Measurements from ENCODE around the gene TMPRSS3. TPM values are rescaled to one million over a fixed set of nuclear protein-coding genes. Genes with fewer than 3 reads are reported as not detected.

The TMPRSS3 gene
- total RNA-seq, 2 experiments from 2014 or later: 9.9 to 10.1 TPM

GRCh38 chr21:42348762-42349161 lies 47.1 kb downstream of the TMPRSS3 start:
- ChIA-PET POLR2A (interaction anchor here (0.5 kb wide), 1 partner anchor 12 kb away, joined by 3 read pairs; no protein-coding TSS in a partner anchor), CTCF (interaction anchor here (1.3 to 1.6 kb wide), 2 partner anchors 9 to 13 kb away, joined by 3 to 5 read pairs; no protein-coding TSS in a partner anchor)
- DNase-seq (no peak), ATAC-seq (no peak)
- H3K36me3 Mint-ChIP-seq (ENCODE audit: low read depth): no peaks in the 10 kb centered on the region
- no peaks in the 10 kb centered on the region for H3K4me1 Mint-ChIP-seq (ENCODE audit: low read depth)
- no peaks in the 10 kb centered on the region for H3K27me3 Mint-ChIP-seq (ENCODE audit: low read depth)
- no peak overlapping the region for H3K4me3 Mint-ChIP-seq
- H3K27ac Mint-ChIP-seq: no peak overlapping the region
- no peaks in the 10 kb centered on the region for H3K9me3 Mint-ChIP-seq (ENCODE audit: insufficient read depth)

GRCh38 chr21:42347601-42348327 lies 48.1 kb downstream of the TMPRSS3 start:
- Mint-ChIP-seq H3K27me3 (ENCODE audit: low read depth) (no peaks in the 10 kb centered on the region), H3K36me3 (ENCODE audit: low read depth) (no peaks in the 10 kb centered on the region), H3K4me1 (ENCODE audit: low read depth) (no peaks in the 10 kb centered on the region), H3K4me3 (no peak overlapping the region), H3K27ac (no peak overlapping the region), H3K9me3 (ENCODE audit: insufficient read depth) (no peaks in the 10 kb centered on the region)
- ATAC-seq: no peak
- no peak for DNase-seq
- ChIA-PET POLR2A (no interaction called here), CTCF (no interaction called here)

GRCh38 chr21:42346866-42347600 lies 48.8 kb downstream of the TMPRSS3 start:
- ATAC-seq (no peak), DNase-seq (no peak)
- no peak overlapping the region for H3K4me3 Mint-ChIP-seq
- H3K9me3 Mint-ChIP-seq (ENCODE audit: insufficient read depth): no peaks in the 10 kb centered on the region
- H3K36me3 Mint-ChIP-seq (ENCODE audit: low read depth): no peaks in the 10 kb centered on the region
- ChIA-PET CTCF (no interaction called here), POLR2A (no interaction called here)
- H3K27me3 Mint-ChIP-seq (ENCODE audit: low read depth): no peaks in the 10 kb centered on the region
- no peak overlapping the region for H3K27ac Mint-ChIP-seq
- H3K4me1 Mint-ChIP-seq (ENCODE audit: low read depth): no peaks in the 10 kb centered on the region

GRCh38 chr21:42346441-42346840 lies 49.4 kb downstream of the TMPRSS3 start:
- H3K4me3 Mint-ChIP-seq: no peak overlapping the region
- no peak overlapping the region for H3K27ac Mint-ChIP-seq
- H3K4me1 Mint-ChIP-seq (ENCODE audit: low read depth): no peaks in the 10 kb centered on the region
- CTCF ChIA-PET: no interaction called here
- POLR2A ChIA-PET: no interaction called here
- H3K9me3 Mint-ChIP-seq (ENCODE audit: insufficient read depth): no peaks in the 10 kb centered on the region
- H3K27me3 Mint-ChIP-seq (ENCODE audit: low read depth): no peaks in the 10 kb centered on the region
- no peak for DNase-seq
- no peak for ATAC-seq
- no peaks in the 10 kb centered on the region for H3K36me3 Mint-ChIP-seq (ENCODE audit: low read depth)

GRCh38 chr21:42344631-42345030 lies 51.2 kb downstream of the TMPRSS3 start:
- Mint-ChIP-seq H3K36me3 (ENCODE audit: low read depth) (no peaks in the 10 kb centered on the region), H3K4me3 (no peak overlapping the region), H3K27me3 (ENCODE audit: low read depth) (no peaks in the 10 kb centered on the region), H3K4me1 (ENCODE audit: low read depth) (no peaks in the 10 kb centered on the region), H3K27ac (no peak overlapping the region), H3K9me3 (ENCODE audit: insufficient read depth) (no peaks in the 10 kb centered on the region)
- ChIA-PET POLR2A (no interaction called here), CTCF (interaction anchor here (0.8 kb wide), 1 partner anchor 34 kb away, joined by 4 read pairs; no protein-coding TSS in a partner anchor)
- DNase-seq: no peak
- ATAC-seq: no peak

- Mint-ChIP-seq H3K27ac (no peak overlapping the region), H3K9me3 (ENCODE audit: insufficient read depth) (no peaks in the 10 kb centered on the region), H3K36me3 (ENCODE audit: low read depth) (no peaks in the 10 kb centered on the region), H3K4me3 (no peak overlapping the region), H3K27me3 (ENCODE audit: low read depth) (no peaks in the 10 kb centered on the region), H3K4me1 (ENCODE audit: low read depth) (no peaks in the 10 kb centered on the region)
- DNase-seq (no peak), ATAC-seq (no peak)
- CTCF ChIA-PET: interaction anchor here (0.8 kb wide), 1 partner anchor 34 kb away, joined by 4 read pairs; no protein-coding TSS in a partner anchor
- POLR2A ChIA-PET: no interaction called here
These were observed 51.8 kb downstream of the TMPRSS3 start for GRCh38 chr21:42343963-42344510.

- H3K4me3 Mint-ChIP-seq: no peak overlapping the region
- H3K36me3 Mint-ChIP-seq (ENCODE audit: low read depth): no peaks in the 10 kb centered on the region
- H3K4me1 Mint-ChIP-seq (ENCODE audit: low read depth): no peaks in the 10 kb centered on the region
- CTCF ChIA-PET: interaction anchor here (0.9 kb wide), 1 partner anchor 106 kb away, joined by 3 read pairs; no protein-coding TSS in a partner anchor
- POLR2A ChIA-PET: no interaction called here
- H3K27ac Mint-ChIP-seq: no peak overlapping the region
- H3K9me3 Mint-ChIP-seq (ENCODE audit: insufficient read depth): no peaks in the 10 kb centered on the region
- ATAC-seq (no peak), DNase-seq (no peak)
- no peaks in the 10 kb centered on the region for H3K27me3 Mint-ChIP-seq (ENCODE audit: low read depth)
These were observed 52.3 kb downstream of the TMPRSS3 start for GRCh38 chr21:42343556-42343955.

- no peak for DNase-seq
- no peak for ATAC-seq
- POLR2A ChIA-PET: no interaction called here
- Mint-ChIP-seq H3K27me3 (ENCODE audit: low read depth) (no peaks in the 10 kb centered on the region), H3K4me1 (ENCODE audit: low read depth) (peaks cover 3% of the 10 kb centered on the region), H3K36me3 (ENCODE audit: low read depth) (no peaks in the 10 kb centered on the region), H3K9me3 (ENCODE audit: insufficient read depth) (no peaks in the 10 kb centered on the region), H3K4me3 (no peak overlapping the region), H3K27ac (no peak overlapping the region)
- CTCF ChIA-PET: interaction anchor here (0.9 kb wide), 1 partner anchor 107 kb away, joined by 3 read pairs; no protein-coding TSS in a partner anchor
These were observed 52.8 kb downstream of the TMPRSS3 start for GRCh38 chr21:42343101-42343500.

- POLR2A ChIA-PET: no interaction called here
These were observed 53.9 kb downstream of the TMPRSS3 start for GRCh38 chr21:42341776-42342542.

GRCh38 chr21:42340187-42341050 lies 55.4 kb downstream of the TMPRSS3 start:
- no peak overlapping the region for H3K27ac Mint-ChIP-seq
- no peak for DNase-seq

More at GRCh38 chr21:42341776-42342542, 53.9 kb downstream of the TMPRSS3 start:
- H3K27ac Mint-ChIP-seq: no peak overlapping the region
- peaks cover 11% of the 10 kb centered on the region for H3K4me1 Mint-ChIP-seq (ENCODE audit: low read depth)
- H3K4me3 Mint-ChIP-seq: no peak overlapping the region
- CTCF ChIA-PET: interaction anchor here (2.6 kb wide), 1 partner anchor 39 kb away, joined by 9 read pairs; no protein-coding TSS in a partner anchor
- no peaks in the 10 kb centered on the region for H3K36me3 Mint-ChIP-seq (ENCODE audit: low read depth)
- H3K27me3 Mint-ChIP-seq (ENCODE audit: low read depth): peaks cover 8% of the 10 kb centered on the region
- no peaks in the 10 kb centered on the region for H3K9me3 Mint-ChIP-seq (ENCODE audit: insufficient read depth)
- no peak for ATAC-seq
- no peak for DNase-seq

More at GRCh38 chr21:42340187-42341050, 55.4 kb downstream of the TMPRSS3 start:
- CTCF ChIA-PET: interaction anchor here (1.0 to 2.6 kb wide), 5 partner anchors 9 to 82 kb away, joined by 3 to 9 read pairs (median 3); no protein-coding TSS in a partner anchor
- Mint-ChIP-seq H3K36me3 (ENCODE audit: low read depth) (no peaks in the 10 kb centered on the region), H3K9me3 (ENCODE audit: insufficient read depth) (no peaks in the 10 kb centered on the region), H3K27me3 (ENCODE audit: low read depth) (peaks cover 16% of the 10 kb centered on the region), H3K4me1 (ENCODE audit: low read depth) (peaks cover 11% of the 10 kb centered on the region), H3K4me3 (no peak overlapping the region)
- no peak for ATAC-seq
- POLR2A ChIA-PET: interaction anchor here (1.1 kb wide), 1 partner anchor 65 kb away, joined by 3 read pairs; no protein-coding TSS in a partner anchor

All from activated CD8-positive, alpha-beta T cell treated with anti-CD3 and anti-CD28 coated beads, Interleukin-2, amount 10 ng/mL, durations not matched to agents 7 days and 5 days (primary cell).